Embryonic facial prominence (tissue), 1 donor: ENCODE measurements around the gene KLHDC2.
"Not testable (repeated sequence)": the region's sequence is repeated elsewhere in the genome, so short reads cannot be mapped to it uniquely, and the experiment has no call there.

ENCODE experiments used
- DNase-seq: peaks from one replicate; pipeline ENCODE4 v3.0.0-alpha.2; 2016; ENCODE audit errors: extremely low spot score

The KLHDC2 gene, protein sequence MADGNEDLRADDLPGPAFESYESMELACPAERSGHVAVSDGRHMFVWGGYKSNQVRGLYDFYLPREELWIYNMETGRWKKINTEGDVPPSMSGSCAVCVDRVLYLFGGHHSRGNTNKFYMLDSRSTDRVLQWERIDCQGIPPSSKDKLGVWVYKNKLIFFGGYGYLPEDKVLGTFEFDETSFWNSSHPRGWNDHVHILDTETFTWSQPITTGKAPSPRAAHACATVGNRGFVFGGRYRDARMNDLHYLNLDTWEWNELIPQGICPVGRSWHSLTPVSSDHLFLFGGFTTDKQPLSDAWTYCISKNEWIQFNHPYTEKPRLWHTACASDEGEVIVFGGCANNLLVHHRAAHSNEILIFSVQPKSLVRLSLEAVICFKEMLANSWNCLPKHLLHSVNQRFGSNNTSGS

GRCh38 chr14:49767571-49768300 lies at the start of gene KLHDC2:
Gene KLHDC2 (plus strand): TSS chr14:49768153. CDS start chr14:49768469, 316 bp downstream.
- peak; percentile 79 for DNase-seq

- DNase-seq = no peak
Measured at GRCh38 chr14:49720744-49721143, 47.2 kb upstream of the KLHDC2 start.

DNA sequence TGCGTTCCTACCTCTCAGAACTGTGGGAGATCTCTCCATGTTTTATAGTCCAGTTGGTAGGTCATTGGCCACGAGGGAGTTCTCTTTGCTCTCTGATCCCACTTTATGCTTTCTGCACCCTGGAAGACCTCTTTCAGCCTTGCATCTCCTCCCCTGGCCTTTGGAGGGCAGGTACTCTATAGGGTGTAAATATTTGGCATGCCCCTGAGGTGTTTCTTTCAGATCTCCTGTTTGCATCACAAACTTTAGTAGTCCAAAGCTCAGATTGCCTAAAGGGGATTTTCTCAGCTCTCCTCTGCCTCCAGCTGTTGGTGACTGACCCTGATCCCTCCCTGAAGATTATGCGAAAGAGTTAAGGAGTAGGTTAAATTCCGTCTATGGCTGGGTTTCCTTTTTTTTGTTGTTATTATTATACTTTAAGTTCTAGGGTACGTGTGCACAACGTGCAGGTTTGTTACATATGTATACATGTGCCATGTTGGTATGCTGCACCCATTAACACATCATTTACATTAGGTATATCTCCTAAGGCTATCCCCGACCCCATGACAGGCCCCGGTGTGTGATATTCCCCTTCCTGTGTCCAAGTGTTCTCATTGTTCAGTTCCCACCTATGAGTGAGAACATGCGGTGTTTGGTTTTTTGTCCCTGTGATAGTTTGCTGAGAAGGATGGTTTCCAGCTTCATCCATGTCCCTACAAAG lies 46.1 kb upstream of the KLHDC2 start:
- DNase-seq = not testable (repeated sequence)

GRCh38 chr14:49727171-49727570 lies 40.8 kb upstream of the KLHDC2 start:
- DNase-seq = no peak

DNA sequence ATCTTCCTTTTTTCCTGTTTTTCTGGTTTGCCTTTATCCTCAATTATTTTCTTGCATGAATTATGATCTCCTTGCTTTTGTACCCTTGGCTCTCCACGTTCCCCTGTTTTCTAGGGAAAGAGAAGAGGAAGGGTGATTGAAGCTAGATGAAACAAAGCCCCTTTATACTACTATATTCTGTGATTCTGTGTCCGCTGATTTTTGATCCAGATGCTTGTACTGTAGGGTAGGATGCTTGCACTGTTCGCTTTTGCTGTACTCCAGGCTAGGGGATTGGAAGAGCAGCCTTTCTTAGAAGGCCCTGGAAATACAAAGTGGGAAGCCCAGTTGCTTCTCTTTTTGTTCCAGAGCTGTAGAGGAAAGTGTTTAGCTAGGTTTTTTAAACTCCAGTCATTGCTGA lies 35.1 kb upstream of the KLHDC2 start:
- DNase-seq = no peak

- DNase-seq = no peak
Measured at GRCh38 chr14:49733836-49734235, 34.1 kb upstream of the KLHDC2 start.

- DNase-seq = not testable (repeated sequence)
Measured at GRCh38 chr14:49735669-49736068, 32.3 kb upstream of the KLHDC2 start.

GRCh38 chr14:49745191-49745590 lies 22.8 kb upstream of the KLHDC2 start:
- no peak for DNase-seq

DNA sequence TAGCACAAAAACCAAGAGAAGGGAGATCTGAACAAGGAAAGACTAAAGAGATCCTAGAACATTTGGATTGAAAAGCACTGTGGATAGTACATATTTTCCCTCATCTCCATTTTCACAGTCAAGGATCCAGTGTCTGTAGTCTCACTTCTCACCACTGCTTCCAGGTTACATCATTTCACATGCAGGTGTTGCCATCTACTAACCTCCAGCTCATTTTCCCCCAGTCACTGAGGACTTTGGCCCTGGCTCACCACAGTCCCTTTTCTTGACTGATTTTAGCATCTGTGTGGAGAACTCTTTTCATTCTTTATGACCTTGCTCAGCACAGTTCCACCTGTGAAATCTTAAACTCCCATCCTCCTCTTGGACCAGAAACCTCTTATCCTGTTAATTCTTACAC lies 21.5 kb upstream of the KLHDC2 start:
- DNase-seq = not testable (repeated sequence)

DNA sequence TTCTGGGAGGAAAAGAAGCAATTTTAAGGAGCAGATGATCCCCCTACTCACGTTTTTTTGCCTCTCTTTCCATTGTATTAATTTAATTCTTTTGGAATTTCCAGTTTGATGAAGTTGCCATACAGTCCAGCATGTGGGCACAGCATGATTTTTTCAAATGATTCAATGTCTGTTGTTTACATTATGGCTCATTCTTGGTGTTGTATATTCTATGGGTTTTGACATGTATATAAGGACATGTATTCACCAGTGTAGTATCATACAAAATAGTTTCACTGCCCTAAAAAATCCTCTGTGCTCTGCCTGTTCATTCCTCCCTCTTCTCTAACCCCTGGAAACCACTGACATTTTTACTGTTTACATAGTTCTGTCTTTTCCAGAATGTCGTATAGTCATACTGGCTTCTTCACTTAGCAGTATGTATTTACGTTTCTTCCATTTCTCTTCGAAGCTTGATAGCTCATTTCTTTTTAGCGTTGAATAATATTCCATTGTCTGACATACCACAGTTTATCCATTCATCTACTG lies 13.3 kb upstream of the KLHDC2 start:
- no peak for DNase-seq

DNA sequence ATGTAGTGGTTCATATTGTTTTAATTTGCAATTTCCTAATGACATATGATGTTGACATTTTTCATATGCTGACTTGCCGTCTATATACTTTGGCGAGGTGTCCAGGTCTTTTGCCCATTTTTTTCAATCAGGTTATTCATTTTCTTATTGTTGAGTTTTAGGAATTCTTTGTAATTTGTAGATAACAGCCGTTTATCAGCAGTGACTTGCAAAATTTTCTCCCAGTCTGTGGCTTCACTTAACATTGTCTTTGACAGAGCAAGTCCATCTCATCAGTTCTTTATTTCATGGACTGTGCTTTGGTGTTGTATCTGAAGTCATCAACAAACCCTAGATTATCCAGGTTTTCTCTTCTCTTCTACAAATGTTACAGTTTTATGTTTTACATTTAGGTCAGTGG lies 12.6 kb upstream of the KLHDC2 start:
- DNase-seq = no peak

DNA sequence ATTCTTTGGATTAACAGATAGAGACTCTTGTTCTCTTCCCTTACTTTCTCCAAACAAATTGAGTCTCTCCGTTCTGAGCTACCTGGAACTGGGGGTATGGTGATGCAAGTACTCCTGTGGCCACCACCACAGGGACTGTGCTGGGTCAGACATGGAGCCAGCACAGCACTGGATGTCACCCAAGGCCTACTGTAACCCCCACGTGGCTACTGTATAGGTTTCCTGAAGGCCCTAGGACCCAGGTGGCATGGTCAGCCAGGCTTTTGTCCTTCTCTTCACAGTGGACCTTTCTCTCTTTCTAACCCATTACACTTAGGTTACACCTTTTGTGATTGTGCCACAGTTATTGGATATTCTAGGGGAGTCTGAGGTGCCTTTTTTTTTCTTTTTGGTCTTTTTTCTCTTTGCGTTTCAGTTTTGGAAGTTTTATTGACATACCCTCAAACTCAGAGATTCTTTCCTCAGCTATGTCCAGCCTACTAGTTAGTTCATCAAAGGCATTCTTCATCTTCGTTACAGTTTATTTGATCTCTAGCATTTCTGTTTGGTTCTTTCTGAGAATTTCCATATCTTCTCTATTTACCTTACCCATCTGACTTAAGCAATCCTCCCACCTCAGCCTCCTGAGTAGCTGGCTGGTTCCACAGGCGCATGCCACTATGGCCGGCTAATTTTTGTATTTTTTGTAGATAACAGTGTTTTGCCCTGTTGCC lies 6.0 kb upstream of the KLHDC2 start:
- no peak for DNase-seq

DNA sequence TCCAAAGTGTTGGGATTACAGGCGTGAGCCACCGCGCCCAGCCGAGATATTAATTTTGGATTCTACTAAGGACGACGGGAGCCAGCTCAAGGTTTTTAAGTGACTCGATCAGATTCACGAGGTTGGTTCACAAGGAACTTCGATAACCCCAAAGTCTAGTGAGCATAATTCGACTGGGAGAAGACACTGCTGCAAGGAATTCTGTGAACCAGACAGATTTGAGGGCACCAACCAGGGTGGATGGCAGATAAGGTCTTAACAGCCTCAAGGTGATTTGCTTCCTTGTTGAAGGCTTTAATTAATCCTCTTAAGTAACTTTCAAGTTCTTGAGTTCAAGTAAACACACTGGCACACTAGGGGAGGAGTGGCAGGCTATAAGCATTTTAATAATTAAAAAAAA lies 1.1 kb upstream of the KLHDC2 start:
- no peak for DNase-seq

- no peak for DNase-seq
Measured at GRCh38 chr14:49767270-49767570, 733 bp upstream of the KLHDC2 start.

- DNase-seq = no peak
Measured at GRCh38 chr14:49768301-49769121, 558 bp downstream of the KLHDC2 start.

GRCh38 chr14:49769171-49769570 lies 1.2 kb downstream of the KLHDC2 start:
- no peak for DNase-seq

DNA sequence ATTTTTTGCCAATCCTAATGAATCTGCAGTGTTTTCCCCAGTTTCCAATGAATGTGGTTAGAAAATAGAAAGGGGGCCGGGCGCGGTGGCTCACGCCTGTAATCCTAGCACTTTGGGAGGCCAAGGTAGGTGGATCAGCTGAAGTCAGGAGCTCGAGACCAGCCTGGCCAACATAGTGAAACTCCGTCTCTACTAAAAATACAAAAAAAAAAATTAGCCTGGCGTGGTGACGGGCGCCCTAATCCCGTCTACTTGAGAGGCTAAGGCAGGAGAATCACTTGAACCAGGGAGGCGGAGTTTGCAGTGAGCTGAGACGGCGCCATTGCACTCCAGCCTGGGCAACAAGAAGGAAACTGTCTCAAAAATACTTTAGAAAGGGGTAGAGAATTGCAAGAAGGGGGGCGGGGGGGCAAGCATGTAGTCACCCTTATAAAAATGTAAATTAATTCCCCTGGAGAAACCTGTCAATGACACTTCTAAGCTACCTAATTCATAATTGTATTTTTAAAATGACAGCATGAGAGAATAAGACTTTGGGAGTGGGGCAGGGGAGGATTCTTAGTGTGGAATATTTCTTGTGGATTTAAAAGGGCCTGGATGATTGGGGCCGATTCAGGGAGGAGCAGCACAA lies 1.7 kb downstream of the KLHDC2 start:
- no peak for DNase-seq

DNA sequence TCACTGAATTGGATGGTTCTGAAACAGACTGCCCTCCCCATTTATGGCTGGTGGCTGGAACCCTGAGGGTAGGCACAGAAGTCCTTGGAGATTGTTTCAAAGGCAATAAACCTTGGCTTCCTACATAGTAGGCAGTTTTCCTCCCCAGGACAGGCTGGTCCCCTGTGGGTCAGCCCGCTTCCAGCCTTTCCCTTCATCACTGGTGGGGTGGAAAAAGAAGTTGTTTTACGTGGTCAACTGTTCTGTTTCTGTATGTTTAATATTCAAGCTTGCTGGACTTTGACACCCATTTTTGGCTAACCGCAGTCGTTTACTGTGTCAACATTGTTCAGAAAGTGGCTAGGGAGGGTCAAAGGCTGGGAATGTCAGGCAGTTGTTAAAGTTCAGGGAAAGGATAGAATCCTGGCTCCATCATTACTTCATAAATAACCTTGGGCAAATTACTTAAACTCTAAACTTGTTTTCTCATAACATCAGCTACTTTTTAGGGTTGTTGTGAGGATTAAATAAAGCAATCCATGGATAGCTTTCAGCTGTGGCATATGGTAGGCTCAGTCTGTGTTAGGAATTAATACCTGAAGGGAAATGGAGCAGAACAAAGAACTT lies 2.4 kb downstream of the KLHDC2 start:
- no peak for DNase-seq

- not testable (repeated sequence) for DNase-seq
Measured at GRCh38 chr14:49771691-49772090, 3.7 kb downstream of the KLHDC2 start.

GRCh38 chr14:49774106-49774505 lies 6.2 kb downstream of the KLHDC2 start:
- no peak for DNase-seq
